Body of pancreas (tissue), 4 donors: ENCODE results near the gene SMPD3.

Experiments used
- CTCF ChIP-seq, 7 experiments: fragments of 450-650 bp in 4 of 7; fragments of 200-600 bp in 3 of 7; sonication (generic) in 3 of 7; IDR thresholded peaks; one replicate each; pipeline ENCODE4 v1.5.1; 2016 to 2019; ENCODE audit warnings: antibody characterized with exemption in 7 of 7
- POLR2A ChIP-seq, 3 donors: fragments of 450-650 bp; IDR thresholded peaks; one replicate each; pipeline ENCODE4 v1.6.1; 2016; ENCODE audit warnings: antibody characterized with exemption in 3 of 3, mild to moderate bottlenecking in 2 of 3

GRCh38 chr16:68383858-68384257 is 64.5 kb downstream of the SMPD3 start:
- TF ChIP-seq CTCF (IDR thresholded peaks at IDR 0.05) (no peak), POLR2A (IDR thresholded peaks at IDR 0.05) (no peak)
